Body of pancreas (tissue), 4 donors: Measurements from ENCODE around the gene SPDYE17.
"Not testable (repeated sequence)": the region's sequence is repeated elsewhere in the genome, so short reads cannot be mapped to it uniquely, and the experiment has no call there.

ENCODE experiments used
- POLR2A ChIP-seq, 3 donors: fragments of 450-650 bp; IDR thresholded peaks; one replicate each; pipeline ENCODE4 v1.6.1; 2016; ENCODE audit warnings: antibody characterized with exemption in 3 of 3, mild to moderate bottlenecking in 2 of 3
- TF ChIP-seq, protein P1 (sequence below), 7 experiments: fragments of 450-650 bp in 4 of 7; fragments of 200-600 bp in 3 of 7; sonication (generic) in 3 of 7; IDR thresholded peaks; one replicate each; pipeline ENCODE4 v1.5.1; 2016 to 2019; ENCODE audit warnings: antibody characterized with exemption in 7 of 7

GRCh38 chr7:76996932-76997331 is 35.2 kb downstream of the SPDYE17 start:
- TF ChIP-seq, protein P1, sequence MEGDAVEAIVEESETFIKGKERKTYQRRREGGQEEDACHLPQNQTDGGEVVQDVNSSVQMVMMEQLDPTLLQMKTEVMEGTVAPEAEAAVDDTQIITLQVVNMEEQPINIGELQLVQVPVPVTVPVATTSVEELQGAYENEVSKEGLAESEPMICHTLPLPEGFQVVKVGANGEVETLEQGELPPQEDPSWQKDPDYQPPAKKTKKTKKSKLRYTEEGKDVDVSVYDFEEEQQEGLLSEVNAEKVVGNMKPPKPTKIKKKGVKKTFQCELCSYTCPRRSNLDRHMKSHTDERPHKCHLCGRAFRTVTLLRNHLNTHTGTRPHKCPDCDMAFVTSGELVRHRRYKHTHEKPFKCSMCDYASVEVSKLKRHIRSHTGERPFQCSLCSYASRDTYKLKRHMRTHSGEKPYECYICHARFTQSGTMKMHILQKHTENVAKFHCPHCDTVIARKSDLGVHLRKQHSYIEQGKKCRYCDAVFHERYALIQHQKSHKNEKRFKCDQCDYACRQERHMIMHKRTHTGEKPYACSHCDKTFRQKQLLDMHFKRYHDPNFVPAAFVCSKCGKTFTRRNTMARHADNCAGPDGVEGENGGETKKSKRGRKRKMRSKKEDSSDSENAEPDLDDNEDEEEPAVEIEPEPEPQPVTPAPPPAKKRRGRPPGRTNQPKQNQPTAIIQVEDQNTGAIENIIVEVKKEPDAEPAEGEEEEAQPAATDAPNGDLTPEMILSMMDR (IDR thresholded peaks at IDR 0.05), result not testable (repeated sequence)
- not testable (repeated sequence) for TF ChIP-seq POLR2A (IDR thresholded peaks at IDR 0.05)
